GM18498 (cell line): Measurements from ENCODE around the gene PSRC1.

ENCODE experiments used
- ATAC-seq: cut with Tn5 transposase; IDR thresholded peaks from one replicate; pipeline ENCODE4 v1.9.1; 2021; ENCODE audit warnings: mild to moderate bottlenecking, moderate library complexity; ENCODE audit not compliant: unreplicated experiment

PSRC1 gene

GRCh38 chr1:109248797-109249629, 33.9 kb downstream of the PSRC1 start, which contains the start of gene CELSR2:
CELSR2 (plus strand) TSS chr1:109249539; CDS start chr1:109250080, 541 bp downstream.
- peak; percentile 85 for ATAC-seq

GRCh38 chr1:109248444-109248796, 34.5 kb downstream of the PSRC1 start:
- no peak for ATAC-seq

- no peak for ATAC-seq
Observed at GRCh38 chr1:109247401-109248365, 35.3 kb downstream of the PSRC1 start.

GRCh38 chr1:109246141-109246551, 36.8 kb downstream of the PSRC1 start:
- ATAC-seq, result no peak

GRCh38 chr1:109243860-109244552, 38.9 kb downstream of the PSRC1 start:
- ATAC-seq, result no peak

GRCh38 chr1:109243221-109243620, 39.7 kb downstream of the PSRC1 start:
- ATAC-seq, result no peak

- no peak for ATAC-seq
Observed at GRCh38 chr1:109242387-109242786, 40.6 kb downstream of the PSRC1 start.

- no peak for ATAC-seq
Observed at GRCh38 chr1:109241841-109242345, 41.1 kb downstream of the PSRC1 start.

GRCh38 chr1:109241344-109241743, 41.6 kb downstream of the PSRC1 start:
- ATAC-seq, result no peak

- ATAC-seq, result no peak
Observed at GRCh38 chr1:109240158-109241152, 42.5 kb downstream of the PSRC1 start.

GRCh38 chr1:109239409-109240068, 43.4 kb downstream of the PSRC1 start:
- peak; percentile 72 for ATAC-seq

- ATAC-seq, result no peak
Observed at GRCh38 chr1:109239047-109239408, 43.9 kb downstream of the PSRC1 start.

- no peak for ATAC-seq
Observed at GRCh38 chr1:109238382-109238781, 44.6 kb downstream of the PSRC1 start.

GRCh38 chr1:109237512-109237911, 45.4 kb downstream of the PSRC1 start:
- no peak for ATAC-seq

- no peak for ATAC-seq
Observed at GRCh38 chr1:109235137-109235536, 47.8 kb downstream of the PSRC1 start.

- ATAC-seq, result no peak
Observed at GRCh38 chr1:109231066-109231465, 51.9 kb downstream of the PSRC1 start.
